Activated T-cell treated with anti-CD3 and anti-CD28 coated beads, Interleukin-2, amount 50 U/mL, for 72 hours (primary cell): ENCODE data around the gene CNTNAP2. TPM values are rescaled to one million over a fixed set of nuclear protein-coding genes. Genes with fewer than 3 reads are reported as not detected.

Source experiments
- ATAC-seq, 2 donors: fragments of 150-1000 bp; cut with Tn5 transposase; replicated peaks in 1 of 2; 2 replicates each; pipeline ENCODE4 v1.10.0; 2021; ENCODE audit warnings: moderate library complexity in 2 of 2, mild to moderate bottlenecking in 1 of 2
- DNase-seq, 2 donors: peaks; one replicate each; pipeline ENCODE4 v3.0.0; 2021 to 2022; ENCODE audit warnings: mixed read lengths in 1 of 2
- H3K27ac Mint-ChIP-seq: one replicate; pipeline ENCODE4 v1.8.0; 2022; ENCODE audit warnings: mild to moderate bottlenecking, moderate library complexity, mixed read lengths
- H3K27me3 Mint-ChIP-seq: one replicate; pipeline ENCODE4 v1.8.0; 2022; ENCODE audit warnings: low read depth, mixed read lengths
- H3K36me3 Mint-ChIP-seq, 2 donors: one replicate each; pipeline ENCODE4 v1.8.0; 2022; ENCODE audit warnings: mixed read lengths in 2 of 2, mild to moderate bottlenecking in 1 of 2; ENCODE audit not compliant: insufficient read depth in 2 of 2
- H3K4me1 Mint-ChIP-seq: one replicate; pipeline ENCODE4 v1.8.0; 2022; ENCODE audit warnings: low read depth, mixed read lengths
- H3K4me3 Mint-ChIP-seq, 2 donors: one replicate each; pipeline ENCODE4 v1.8.0; 2022; ENCODE audit warnings: mild to moderate bottlenecking in 2 of 2, mixed read lengths in 2 of 2, moderate library complexity in 2 of 2
- H3K9me3 Mint-ChIP-seq, 2 donors: one replicate each; pipeline ENCODE4 v1.8.0; 2022; ENCODE audit warnings: mixed read lengths in 2 of 2
- total RNA-seq, 2 donors: library from RNA; stranded (reverse); gene quantifications; one replicate each; pipeline ENCODE4 v1.2.3, GENCODE V29; 2022

The CNTNAP2 gene
- total RNA-seq, 2 donors from 2014 or later: not detected

DNA sequence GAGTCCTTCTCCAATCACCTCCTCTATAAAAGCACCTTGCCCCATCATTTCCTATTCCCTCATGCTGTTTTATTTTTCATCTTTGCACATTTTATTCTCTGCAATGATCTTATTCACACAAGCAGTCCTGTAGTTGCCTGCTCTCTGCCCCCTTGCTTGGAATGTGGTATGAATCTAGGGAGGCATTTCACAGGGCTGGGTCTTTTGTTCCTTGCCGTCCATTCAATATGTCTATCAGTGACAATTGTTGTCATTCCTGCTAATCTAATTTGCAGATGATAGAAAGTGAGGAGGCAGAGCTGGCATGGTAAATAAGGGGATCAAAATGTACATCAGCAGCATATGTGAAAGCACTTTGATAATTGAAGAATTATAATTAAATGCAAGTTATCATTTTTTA is 2227.8 kb downstream of the CNTNAP2 start:
- Mint-ChIP-seq H3K27ac (no peak overlapping the region), H3K4me3 (no peak overlapping the region), H3K36me3 (no peaks in the 10 kb centered on the region), H3K4me1 (peaks cover 7% of the 10 kb centered on the region), H3K9me3 (no peaks in the 10 kb centered on the region), H3K27me3 (peaks cover 40% of the 10 kb centered on the region)
- DNase-seq (no peak), ATAC-seq (no peak)

DNA sequence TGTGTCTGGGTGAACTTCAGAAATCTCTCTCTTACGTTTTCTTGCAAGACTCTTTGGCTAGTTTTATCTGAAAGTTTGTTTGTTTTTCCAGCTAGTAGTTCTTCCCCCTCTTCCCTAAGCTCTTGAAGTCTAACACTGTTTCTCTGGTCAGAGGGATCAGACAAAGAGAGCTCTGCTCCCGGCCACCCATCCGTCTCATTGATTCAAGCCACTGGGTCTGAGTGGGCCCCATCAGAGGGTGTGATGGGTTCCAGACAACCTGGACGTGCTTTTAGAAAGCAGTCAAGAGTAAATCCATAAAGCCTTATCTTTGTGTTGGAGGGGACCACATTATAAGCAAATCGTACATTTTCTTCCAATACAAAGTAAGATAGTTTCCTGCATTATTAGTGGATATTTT is 2231.4 kb downstream of the CNTNAP2 start:
- Mint-ChIP-seq H3K4me1 (no peaks in the 10 kb centered on the region), H3K36me3 (no peaks in the 10 kb centered on the region), H3K27ac (no peak overlapping the region), H3K27me3 (peaks cover 10% of the 10 kb centered on the region), H3K9me3 (no peaks in the 10 kb centered on the region), H3K4me3 (no peak overlapping the region)
- ATAC-seq (no peak), DNase-seq (no peak)

DNA sequence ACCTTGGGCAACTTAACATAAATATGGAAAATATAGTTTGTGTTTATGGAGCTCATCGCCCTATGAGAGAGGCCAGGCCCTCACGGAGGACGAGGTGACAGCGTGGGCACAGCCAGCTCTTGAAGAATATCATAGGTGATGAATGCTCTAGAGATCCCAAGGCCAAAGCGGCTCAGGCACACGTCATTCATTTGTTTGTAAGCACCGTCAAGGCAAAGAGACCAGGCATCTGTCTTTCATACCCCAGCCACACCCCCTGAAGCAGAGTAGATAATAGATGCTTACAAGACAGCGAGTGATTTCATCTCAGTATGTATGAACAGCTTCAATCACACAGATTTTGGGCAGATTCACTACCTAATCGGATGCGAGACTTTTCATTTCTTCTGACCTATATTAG is 2231.9 kb downstream of the CNTNAP2 start:
- DNase-seq (no peak), ATAC-seq (no peak)
- no peaks in the 10 kb centered on the region for H3K9me3 Mint-ChIP-seq
- H3K27me3 Mint-ChIP-seq: peaks cover 10% of the 10 kb centered on the region
- H3K36me3 Mint-ChIP-seq: no peaks in the 10 kb centered on the region
- H3K4me1 Mint-ChIP-seq: no peaks in the 10 kb centered on the region
- no peak overlapping the region for H3K27ac Mint-ChIP-seq
- no peak overlapping the region for H3K4me3 Mint-ChIP-seq

DNA sequence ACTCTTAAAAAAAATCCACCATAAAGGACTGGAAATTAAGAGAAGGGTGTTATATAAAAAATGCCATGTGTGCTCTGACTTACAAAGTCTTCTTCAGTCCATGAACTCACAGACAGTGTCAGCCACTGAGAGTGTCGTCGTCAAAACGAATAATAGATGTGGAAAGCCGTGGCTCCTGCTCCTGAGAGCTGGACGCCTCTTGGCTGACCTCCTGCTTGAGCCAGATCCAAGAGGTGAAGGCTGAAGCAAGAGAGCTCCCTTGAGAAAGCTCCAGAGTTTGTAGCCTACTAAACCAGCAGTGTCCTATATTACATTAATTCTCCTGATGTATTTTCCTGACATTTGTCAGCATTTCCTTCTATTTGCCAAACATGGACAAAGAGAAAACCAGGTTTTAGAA is 2239.7 kb downstream of the CNTNAP2 start:
- no peaks in the 10 kb centered on the region for H3K9me3 Mint-ChIP-seq
- ATAC-seq (no peak), DNase-seq (no peak)
- H3K27ac Mint-ChIP-seq: no peak overlapping the region
- H3K4me1 Mint-ChIP-seq: no peaks in the 10 kb centered on the region
- no peak overlapping the region for H3K4me3 Mint-ChIP-seq
- no peaks in the 10 kb centered on the region for H3K36me3 Mint-ChIP-seq
- H3K27me3 Mint-ChIP-seq: peaks cover 17% of the 10 kb centered on the region

DNA sequence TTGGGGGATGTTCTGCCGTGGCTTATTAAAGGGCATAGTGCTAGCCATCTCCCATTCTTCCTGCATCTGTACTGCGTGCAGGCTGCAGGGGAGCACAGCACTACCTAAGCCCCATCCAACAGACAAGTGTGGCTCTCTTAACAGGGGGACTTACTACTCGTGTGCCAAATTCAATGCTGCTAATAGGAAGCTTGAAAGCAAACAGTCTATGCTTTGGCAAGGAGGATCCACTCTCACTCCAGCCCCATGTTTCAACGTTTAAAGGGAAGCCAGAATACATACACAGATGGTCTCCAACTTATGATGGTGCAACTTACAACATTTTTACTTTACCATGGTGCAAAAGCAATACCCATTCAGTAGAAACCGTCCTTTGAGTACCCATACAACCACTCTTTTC is 2245.9 kb downstream of the CNTNAP2 start:
- peaks cover 7% of the 10 kb centered on the region for H3K27me3 Mint-ChIP-seq
- ATAC-seq (no peak), DNase-seq (no peak)
- H3K4me1 Mint-ChIP-seq: no peaks in the 10 kb centered on the region
- H3K36me3 Mint-ChIP-seq: no peaks in the 10 kb centered on the region
- H3K9me3 Mint-ChIP-seq: no peaks in the 10 kb centered on the region
- no peak overlapping the region for H3K27ac Mint-ChIP-seq
- no peak overlapping the region for H3K4me3 Mint-ChIP-seq

DNA sequence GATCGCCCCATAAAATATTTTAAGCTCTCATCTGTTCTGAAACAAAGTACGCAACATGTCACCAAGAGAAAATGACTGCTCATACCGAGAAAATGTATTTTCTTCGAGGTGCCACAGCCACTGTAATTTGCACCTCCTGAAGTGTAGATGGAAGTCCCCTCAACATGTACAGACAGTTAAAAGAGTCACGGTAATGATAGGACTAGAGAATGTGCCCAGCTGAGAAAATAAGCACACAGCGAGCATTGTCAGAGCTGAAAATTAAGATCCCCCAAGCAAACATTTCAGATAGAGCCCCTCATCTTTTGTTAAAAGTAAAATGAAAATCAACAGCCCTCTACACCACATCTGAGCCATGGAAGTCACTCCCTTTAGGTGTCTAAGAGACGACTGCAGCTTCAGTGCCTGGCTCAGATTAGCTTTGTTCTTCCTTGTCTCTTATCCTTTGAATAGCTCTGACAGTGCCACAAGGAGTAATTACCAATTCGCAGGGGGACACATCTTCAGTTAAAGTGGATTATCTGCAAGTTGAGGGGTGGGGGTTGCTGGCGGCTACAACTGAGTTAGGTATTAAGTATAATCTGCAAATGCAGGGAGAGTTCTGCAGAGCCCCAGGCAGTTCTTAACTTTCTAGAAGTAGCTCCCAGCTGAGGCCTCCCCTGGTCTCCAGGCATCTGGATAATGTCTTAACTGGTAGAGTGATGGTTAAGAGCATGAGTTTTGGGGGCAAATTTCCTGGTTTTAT is 2251.3 kb downstream of the CNTNAP2 start:
- Mint-ChIP-seq H3K27ac (no peak overlapping the region), H3K27me3 (no peaks in the 10 kb centered on the region), H3K36me3 (no peaks in the 10 kb centered on the region), H3K4me1 (no peaks in the 10 kb centered on the region), H3K4me3 (no peak overlapping the region), H3K9me3 (no peaks in the 10 kb centered on the region)
- ATAC-seq (no peak), DNase-seq (no peak)

DNA sequence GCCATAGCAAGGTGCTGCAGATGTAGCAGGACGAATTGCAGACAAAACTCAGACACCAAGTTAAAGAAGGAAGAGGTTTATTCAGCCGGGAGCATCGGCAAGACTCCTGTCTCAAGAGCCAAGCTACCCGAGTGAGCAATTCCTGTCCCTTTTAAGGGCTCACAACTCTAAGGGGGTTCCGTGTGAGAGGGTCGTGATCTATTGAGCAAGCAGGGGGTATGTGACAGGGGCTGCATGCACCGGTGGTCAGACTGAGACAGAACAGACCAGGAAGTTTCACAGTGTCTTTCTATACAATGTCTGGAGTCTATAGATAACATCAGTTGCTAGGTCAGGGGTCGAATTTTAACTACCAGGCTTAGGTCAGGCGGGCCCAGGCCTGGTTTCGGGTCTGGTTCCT is 2252.0 kb downstream of the CNTNAP2 start:
- Mint-ChIP-seq H3K4me1 (no peaks in the 10 kb centered on the region), H3K27ac (no peak overlapping the region), H3K36me3 (no peaks in the 10 kb centered on the region), H3K9me3 (no peaks in the 10 kb centered on the region), H3K27me3 (no peaks in the 10 kb centered on the region), H3K4me3 (no peak overlapping the region)
- ATAC-seq: no peak
- no peak for DNase-seq

DNA sequence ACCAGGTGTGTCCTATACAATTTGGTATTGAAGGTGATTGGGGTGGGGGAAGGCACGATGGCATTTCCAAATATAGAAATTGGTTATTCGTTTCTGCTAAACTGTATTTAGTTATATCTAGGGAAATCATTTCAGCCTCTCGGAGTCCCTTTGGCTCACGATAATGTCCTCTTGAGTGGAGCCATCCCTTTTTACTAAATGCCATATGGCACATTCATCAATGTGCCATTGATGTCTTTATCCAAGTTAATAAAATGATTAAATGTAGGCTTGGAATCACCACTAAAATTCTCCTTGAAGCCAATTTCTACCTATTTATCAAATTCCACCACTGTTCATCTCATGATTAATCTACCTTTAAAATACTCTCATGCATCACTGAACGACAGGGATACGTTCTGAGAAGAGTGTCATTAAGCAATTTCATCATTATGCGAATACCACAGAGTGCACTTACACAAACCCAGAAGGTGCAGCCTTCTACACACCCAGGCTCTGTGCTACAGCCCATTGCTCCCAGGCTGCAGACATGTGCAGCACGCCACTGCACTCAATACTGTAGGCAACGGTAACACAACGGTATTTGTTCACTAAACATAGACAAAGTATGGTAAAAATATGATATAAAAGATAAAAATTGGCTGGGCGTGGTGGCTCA is 2254.8 kb downstream of the CNTNAP2 start:
- no peaks in the 10 kb centered on the region for H3K4me1 Mint-ChIP-seq
- ATAC-seq: no peak
- H3K27me3 Mint-ChIP-seq: no peaks in the 10 kb centered on the region
- H3K4me3 Mint-ChIP-seq: no peak overlapping the region
- DNase-seq: no peak
- H3K27ac Mint-ChIP-seq: no peak overlapping the region
- no peaks in the 10 kb centered on the region for H3K9me3 Mint-ChIP-seq
- no peaks in the 10 kb centered on the region for H3K36me3 Mint-ChIP-seq

DNA sequence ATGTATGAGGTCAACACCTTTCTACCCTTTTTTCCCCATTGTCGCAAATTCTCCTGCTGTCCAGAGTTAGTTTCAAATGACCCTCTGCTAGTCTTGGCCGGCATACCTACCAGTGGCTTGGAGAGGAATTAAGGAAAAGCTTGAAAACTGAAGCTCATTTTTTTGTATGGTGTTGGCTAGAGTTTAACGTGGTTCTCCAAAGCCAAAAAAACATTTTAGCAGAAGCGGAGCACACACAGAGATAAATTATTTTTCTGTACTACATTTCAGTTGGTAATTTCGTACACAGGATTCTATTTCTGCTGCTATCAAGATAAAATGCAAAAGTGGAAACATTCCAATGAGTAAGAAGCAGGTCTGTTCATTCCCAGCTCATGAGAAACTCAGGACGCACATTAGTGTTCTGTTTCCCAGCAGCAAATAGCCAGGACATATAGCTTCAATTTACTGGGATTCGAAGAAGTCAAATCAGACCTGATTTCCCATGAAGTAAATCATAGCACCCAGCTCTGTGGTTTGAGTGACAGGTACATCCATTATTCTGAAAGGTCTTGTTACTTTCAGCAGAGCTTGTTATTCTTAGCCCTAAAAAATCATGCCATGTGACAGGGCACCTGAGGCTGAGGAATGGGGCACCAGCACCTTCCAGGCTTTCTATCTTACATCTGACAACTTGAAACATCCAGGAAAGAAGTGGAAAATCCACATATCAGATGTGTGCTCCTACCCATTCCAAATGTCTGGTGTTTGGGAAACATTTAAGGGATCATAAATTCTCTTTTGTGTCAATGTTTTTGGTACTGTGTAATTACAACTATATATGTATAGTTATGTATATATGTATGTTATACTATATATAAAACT is 2258.0 kb downstream of the CNTNAP2 start:
- no peak overlapping the region for H3K4me3 Mint-ChIP-seq
- no peaks in the 10 kb centered on the region for H3K4me1 Mint-ChIP-seq
- H3K27ac Mint-ChIP-seq: no peak overlapping the region
- no peaks in the 10 kb centered on the region for H3K36me3 Mint-ChIP-seq
- ATAC-seq (no peak), DNase-seq (no peak)
- no peaks in the 10 kb centered on the region for H3K9me3 Mint-ChIP-seq
- H3K27me3 Mint-ChIP-seq: no peaks in the 10 kb centered on the region

DNA sequence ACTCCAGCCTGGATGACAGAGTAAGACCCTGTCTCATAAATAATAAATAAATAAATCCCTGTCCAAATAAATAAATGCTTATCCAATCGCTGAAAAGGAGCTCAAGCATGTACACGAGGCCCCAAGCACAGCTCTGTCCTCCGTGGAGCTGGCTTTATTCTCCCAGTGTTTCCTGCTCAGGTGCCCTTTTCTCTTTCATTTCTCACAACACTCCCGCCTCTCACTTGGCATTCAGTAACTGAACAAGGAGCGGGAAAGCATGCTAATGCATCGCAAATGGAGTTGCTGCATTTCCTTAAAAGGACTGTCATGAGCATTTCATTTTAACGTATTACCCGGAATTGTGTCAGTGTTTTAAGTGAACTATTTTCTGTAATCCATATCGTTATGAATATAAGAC is 2263.1 kb downstream of the CNTNAP2 start:
- Mint-ChIP-seq H3K4me3 (no peak overlapping the region), H3K36me3 (no peaks in the 10 kb centered on the region), H3K4me1 (no peaks in the 10 kb centered on the region), H3K27ac (no peak overlapping the region), H3K27me3 (no peaks in the 10 kb centered on the region), H3K9me3 (no peaks in the 10 kb centered on the region)
- no peak for ATAC-seq
- DNase-seq: no peak

DNA sequence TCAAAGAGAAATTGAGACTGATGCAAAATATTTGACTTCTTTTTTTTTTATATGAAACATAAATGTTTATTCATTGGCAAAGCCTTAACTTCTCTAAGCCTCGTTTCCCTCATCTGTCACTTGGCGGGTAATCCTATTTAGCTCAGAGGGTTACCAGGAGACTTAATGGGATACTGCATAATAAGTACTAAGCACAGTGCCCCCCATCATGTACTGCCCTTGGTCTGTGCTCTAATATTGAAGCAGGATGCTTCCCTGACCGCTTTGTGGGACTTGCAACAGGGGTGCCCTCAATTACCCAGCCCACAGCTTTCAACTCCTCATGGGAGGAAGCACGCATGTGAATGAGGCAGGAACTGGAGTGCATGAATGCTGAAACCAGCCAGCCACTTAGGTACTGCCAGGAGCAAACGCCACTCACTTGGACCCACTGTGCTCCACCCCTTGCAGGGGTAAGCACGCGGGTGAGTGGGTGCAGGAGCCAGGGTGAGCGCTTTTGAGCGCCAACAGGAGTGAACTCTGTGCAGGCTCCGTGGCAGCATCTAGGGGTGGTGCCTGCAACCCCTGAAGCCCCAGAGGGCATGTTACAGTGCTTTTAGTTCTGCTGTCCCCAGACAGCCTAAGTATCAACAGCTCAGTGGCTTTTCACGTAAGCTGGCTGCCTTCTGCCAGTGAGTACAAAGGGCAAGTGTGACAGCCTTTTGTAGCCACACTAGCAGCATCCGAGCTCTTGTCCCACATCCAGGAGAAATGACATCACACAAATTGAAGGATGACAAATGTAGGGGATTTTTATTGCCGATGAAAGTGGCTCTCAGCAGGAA is 2264.2 kb downstream of the CNTNAP2 start:
- H3K4me1 Mint-ChIP-seq: no peaks in the 10 kb centered on the region
- H3K4me3 Mint-ChIP-seq: no peak overlapping the region
- no peak for DNase-seq
- H3K36me3 Mint-ChIP-seq: no peaks in the 10 kb centered on the region
- no peaks in the 10 kb centered on the region for H3K27me3 Mint-ChIP-seq
- no peak for ATAC-seq
- no peaks in the 10 kb centered on the region for H3K9me3 Mint-ChIP-seq
- H3K27ac Mint-ChIP-seq: no peak overlapping the region

DNA sequence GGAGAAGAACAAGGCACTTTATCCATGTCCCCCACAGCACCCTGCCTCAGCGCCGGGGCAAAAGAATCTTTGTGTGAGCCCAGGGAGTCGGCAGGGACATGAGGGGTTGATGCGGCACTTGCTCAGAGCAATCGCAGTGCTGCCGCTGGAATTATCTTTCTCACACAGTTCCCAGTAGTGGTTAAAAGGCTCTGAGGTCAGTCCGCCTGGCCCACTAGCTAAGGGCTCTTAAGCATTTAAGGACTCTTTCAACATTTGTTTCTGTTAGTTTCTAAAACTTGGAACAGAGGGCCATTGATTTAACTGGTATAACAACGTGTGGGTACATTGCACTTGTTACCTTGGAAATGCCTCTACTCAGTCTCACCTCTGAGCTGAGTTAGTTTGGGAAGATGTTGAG is 2266.0 kb downstream of the CNTNAP2 start:
- no peak for ATAC-seq
- H3K4me3 Mint-ChIP-seq: no peak overlapping the region
- no peak for DNase-seq
- no peaks in the 10 kb centered on the region for H3K36me3 Mint-ChIP-seq
- no peaks in the 10 kb centered on the region for H3K27me3 Mint-ChIP-seq
- H3K27ac Mint-ChIP-seq: no peak overlapping the region
- no peaks in the 10 kb centered on the region for H3K4me1 Mint-ChIP-seq
- H3K9me3 Mint-ChIP-seq: no peaks in the 10 kb centered on the region

DNA sequence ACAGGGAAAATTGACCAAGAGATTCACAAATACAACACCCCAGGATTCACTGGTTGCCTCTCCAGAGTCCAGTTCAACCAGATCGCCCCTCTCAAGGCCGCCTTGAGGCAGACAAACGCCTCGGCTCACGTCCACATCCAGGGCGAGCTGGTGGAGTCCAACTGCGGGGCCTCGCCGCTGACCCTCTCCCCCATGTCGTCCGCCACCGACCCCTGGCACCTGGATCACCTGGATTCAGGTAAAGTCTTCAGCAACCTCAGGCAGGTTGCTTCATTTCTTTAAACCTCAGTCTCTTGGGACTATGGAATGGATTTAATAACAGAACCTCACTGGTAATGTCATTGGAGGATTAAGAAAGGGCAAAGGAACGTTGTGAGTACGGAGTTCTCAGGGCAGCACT is 2267.1 kb downstream of the CNTNAP2 start:
- Mint-ChIP-seq H3K9me3 (no peaks in the 10 kb centered on the region), H3K36me3 (no peaks in the 10 kb centered on the region), H3K27ac (no peak overlapping the region), H3K4me1 (no peaks in the 10 kb centered on the region), H3K4me3 (no peak overlapping the region), H3K27me3 (no peaks in the 10 kb centered on the region)
- ATAC-seq (no peak), DNase-seq (no peak)
